Liver (tissue), 3 donors: ENCODE data around the gene ITGA11.

Experiments
- CTCF ChIP-seq: fragments of 150-350 bp; IDR thresholded peaks from 2 replicates; pipeline ENCODE4 v1.5.1; 2017; ENCODE audit warnings: improper control_type of control experiment, low read depth, low read length; ENCODE audit not compliant: missing input control
- JUND ChIP-seq, 2 donors: IDR thresholded peaks; 2 replicates each; pipeline ENCODE4 v1.6.1; 2016; ENCODE audit warnings: antibody characterized with exemption in 2 of 2
- RAD21 ChIP-seq, 2 donors: IDR thresholded peaks; 2 replicates each; pipeline ENCODE4 v1.6.1; 2016; ENCODE audit warnings: antibody characterized with exemption in 2 of 2, mild to moderate bottlenecking in 2 of 2
- TAF1 ChIP-seq: conservative IDR thresholded peaks from 2 replicates; pipeline ENCODE4 v1.6.1; 2016; ENCODE audit warnings: antibody characterized with exemption, mild to moderate bottlenecking
- YY1 ChIP-seq: IDR thresholded peaks from 2 replicates; pipeline ENCODE4 v1.6.1; 2016; ENCODE audit warnings: antibody characterized with exemption, mild to moderate bottlenecking
- donor health status: healthy.
- donor health status: healthy.

GRCh38 chr15:68312701-68313204 lies 119.2 kb downstream of the ITGA11 start:
- TF ChIP-seq RAD21 (IDR thresholded peaks at IDR 0.05) (no peak), CTCF (no peak), TAF1 (no peak), JUND (IDR thresholded peaks at IDR 0.05) (no peak), YY1 (no peak)
